ENCODE measurements around the gene SEC22C. TPM values are rescaled to one million over a fixed set of nuclear protein-coding genes. Genes with fewer than 3 reads are reported as not detected.

The SEC22C gene
- polyA plus RNA-seq, 1 donor from 2014 or later: 93.6 TPM

DNA sequence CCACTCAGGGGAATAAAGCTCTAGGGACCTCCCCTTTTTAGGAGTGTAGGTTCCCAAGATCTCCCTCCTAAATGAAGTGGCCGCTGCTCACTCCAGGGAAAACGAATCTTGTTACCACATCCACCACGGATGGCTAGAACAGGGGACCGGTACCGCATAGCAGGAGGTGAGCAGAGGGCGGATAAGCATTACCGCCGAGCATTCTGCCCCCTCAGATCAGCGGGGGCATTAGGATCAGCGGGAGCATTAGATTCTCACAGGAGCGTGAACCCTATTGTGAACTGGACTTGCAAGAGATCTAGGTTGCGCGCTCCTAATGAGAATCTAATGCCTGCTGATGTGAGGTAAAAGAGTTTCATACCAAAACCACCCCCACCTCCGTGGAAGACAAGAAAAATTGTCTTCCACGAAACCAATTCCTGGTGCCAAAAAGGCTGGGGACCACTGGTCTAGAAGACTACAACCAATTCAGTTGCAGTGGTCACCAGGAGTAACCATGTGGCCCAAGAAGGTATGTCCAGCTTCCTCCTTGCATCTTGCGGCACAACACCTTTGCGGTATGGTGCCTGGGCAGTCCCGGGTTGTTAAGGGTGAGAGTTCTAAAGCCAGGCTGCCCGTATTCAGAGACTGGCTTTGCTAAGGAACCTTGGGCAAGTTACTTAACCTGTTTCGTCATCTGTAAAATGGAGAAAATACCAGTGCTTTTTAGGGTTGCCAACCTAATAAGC is 7.8 kb upstream of the SEC22C start:
- Histone ChIP-seq H3K9me3 (ENCODE audit: low read length) (no peaks in the 10 kb centered on the region), H2AFZ (ENCODE audit: low read depth, low read length) (no peak overlapping the region), H3K27me3 (ENCODE audit: insufficient read depth, low read depth, low read length) (no peaks in the 10 kb centered on the region), H3K36me3 (ENCODE audit: insufficient read depth, low read length) (no peaks in the 10 kb centered on the region), H3K9me2 (ENCODE audit: insufficient read depth, low read length) (no peaks in the 10 kb centered on the region), H4K20me1 (ENCODE audit: insufficient read depth) (no peaks in the 10 kb centered on the region), H3K27ac (ENCODE audit: low read length) (peak overlapping the region; percentile 44), H3K9ac (ENCODE audit: low read length) (no peak overlapping the region), H3K79me2 (replicated peaks; ENCODE audit: insufficient read depth, low read length) (peaks cover 12% of the 10 kb centered on the region), H3K4me2 (ENCODE audit: low read length) (no peak overlapping the region), H3F3A (ENCODE audit: insufficient read depth, low read length, poor library complexity, severe bottlenecking) (no peaks in the 10 kb centered on the region), H3K4me3 (ENCODE audit: low read length) (no peak overlapping the region)
- TF ChIP-seq POLR2AphosphoS5 (IDR thresholded peaks at IDR 0.05): no peak
- TF ChIP-seq, protein P1, sequence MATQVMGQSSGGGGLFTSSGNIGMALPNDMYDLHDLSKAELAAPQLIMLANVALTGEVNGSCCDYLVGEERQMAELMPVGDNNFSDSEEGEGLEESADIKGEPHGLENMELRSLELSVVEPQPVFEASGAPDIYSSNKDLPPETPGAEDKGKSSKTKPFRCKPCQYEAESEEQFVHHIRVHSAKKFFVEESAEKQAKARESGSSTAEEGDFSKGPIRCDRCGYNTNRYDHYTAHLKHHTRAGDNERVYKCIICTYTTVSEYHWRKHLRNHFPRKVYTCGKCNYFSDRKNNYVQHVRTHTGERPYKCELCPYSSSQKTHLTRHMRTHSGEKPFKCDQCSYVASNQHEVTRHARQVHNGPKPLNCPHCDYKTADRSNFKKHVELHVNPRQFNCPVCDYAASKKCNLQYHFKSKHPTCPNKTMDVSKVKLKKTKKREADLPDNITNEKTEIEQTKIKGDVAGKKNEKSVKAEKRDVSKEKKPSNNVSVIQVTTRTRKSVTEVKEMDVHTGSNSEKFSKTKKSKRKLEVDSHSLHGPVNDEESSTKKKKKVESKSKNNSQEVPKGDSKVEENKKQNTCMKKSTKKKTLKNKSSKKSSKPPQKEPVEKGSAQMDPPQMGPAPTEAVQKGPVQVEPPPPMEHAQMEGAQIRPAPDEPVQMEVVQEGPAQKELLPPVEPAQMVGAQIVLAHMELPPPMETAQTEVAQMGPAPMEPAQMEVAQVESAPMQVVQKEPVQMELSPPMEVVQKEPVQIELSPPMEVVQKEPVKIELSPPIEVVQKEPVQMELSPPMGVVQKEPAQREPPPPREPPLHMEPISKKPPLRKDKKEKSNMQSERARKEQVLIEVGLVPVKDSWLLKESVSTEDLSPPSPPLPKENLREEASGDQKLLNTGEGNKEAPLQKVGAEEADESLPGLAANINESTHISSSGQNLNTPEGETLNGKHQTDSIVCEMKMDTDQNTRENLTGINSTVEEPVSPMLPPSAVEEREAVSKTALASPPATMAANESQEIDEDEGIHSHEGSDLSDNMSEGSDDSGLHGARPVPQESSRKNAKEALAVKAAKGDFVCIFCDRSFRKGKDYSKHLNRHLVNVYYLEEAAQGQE (IDR thresholded peaks at IDR 0.05; ENCODE audit: borderline replicate concordance): no peak
- TF ChIP-seq SMC3 (conservative IDR thresholded peaks at IDR 0.05; ENCODE audit: poor library complexity): no peak
- no peak for TF ChIP-seq EZH2 (IDR thresholded peaks at IDR 0.05; ENCODE audit: borderline replicate concordance, insufficient read depth, low read length, poor library complexity, severe bottlenecking)
- TF ChIP-seq RAD21 (conservative IDR thresholded peaks at IDR 0.05): no peak
- TF ChIP-seq TAF1 (IDR thresholded peaks at IDR 0.05; ENCODE audit: low read depth): no peak
- TF ChIP-seq MXI1 (conservative IDR thresholded peaks at IDR 0.05; ENCODE audit: poor library complexity, severe bottlenecking): no peak
- no peak for TF ChIP-seq EP300 (conservative IDR thresholded peaks at IDR 0.05; ENCODE audit: poor library complexity, severe bottlenecking)

DNA sequence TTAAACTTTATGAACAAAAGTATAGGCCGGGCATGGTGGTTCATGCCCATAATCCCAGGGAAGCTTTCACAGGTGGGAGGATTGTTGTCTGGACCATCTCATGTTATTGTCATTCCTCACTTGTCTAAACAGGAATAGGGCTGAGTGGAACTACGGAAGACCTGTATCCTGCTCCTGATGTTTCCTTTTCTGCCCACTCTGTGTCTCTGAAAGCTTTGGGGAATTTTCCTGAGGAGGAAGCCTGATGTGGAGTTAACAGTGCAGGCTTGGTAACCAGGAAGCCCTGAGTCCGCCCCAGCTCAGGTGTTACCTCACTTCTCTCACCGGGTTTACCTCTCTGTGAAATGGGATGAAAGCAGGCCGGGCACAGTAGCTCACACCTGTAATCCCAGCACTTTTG is 6.9 kb upstream of the SEC22C start:
- no peak overlapping the region for H2AFZ ChIP-seq (ENCODE audit: low read depth, low read length)
- no peak overlapping the region for H3K4me3 ChIP-seq (ENCODE audit: low read length)
- no peak overlapping the region for H3K4me2 ChIP-seq (ENCODE audit: low read length)
- no peaks in the 10 kb centered on the region for H4K20me1 ChIP-seq (ENCODE audit: insufficient read depth)
- no peak overlapping the region for H3K27ac ChIP-seq (ENCODE audit: low read length)
- no peaks in the 10 kb centered on the region for H3K9me2 ChIP-seq (ENCODE audit: insufficient read depth, low read length)
- H3K9me3 ChIP-seq (ENCODE audit: low read length): no peaks in the 10 kb centered on the region
- no peaks in the 10 kb centered on the region for H3F3A ChIP-seq (ENCODE audit: insufficient read depth, low read length, poor library complexity, severe bottlenecking)
- no peaks in the 10 kb centered on the region for H3K27me3 ChIP-seq (ENCODE audit: insufficient read depth, low read depth, low read length)
- no peak for TF ChIP-seq EP300 (conservative IDR thresholded peaks at IDR 0.05; ENCODE audit: poor library complexity, severe bottlenecking)
- no peak overlapping the region for H3K9ac ChIP-seq (ENCODE audit: low read length)
- peaks cover 12% of the 10 kb centered on the region for H3K79me2 ChIP-seq (replicated peaks; ENCODE audit: insufficient read depth, low read length)
- H3K36me3 ChIP-seq (ENCODE audit: insufficient read depth, low read length): no peaks in the 10 kb centered on the region

DNA sequence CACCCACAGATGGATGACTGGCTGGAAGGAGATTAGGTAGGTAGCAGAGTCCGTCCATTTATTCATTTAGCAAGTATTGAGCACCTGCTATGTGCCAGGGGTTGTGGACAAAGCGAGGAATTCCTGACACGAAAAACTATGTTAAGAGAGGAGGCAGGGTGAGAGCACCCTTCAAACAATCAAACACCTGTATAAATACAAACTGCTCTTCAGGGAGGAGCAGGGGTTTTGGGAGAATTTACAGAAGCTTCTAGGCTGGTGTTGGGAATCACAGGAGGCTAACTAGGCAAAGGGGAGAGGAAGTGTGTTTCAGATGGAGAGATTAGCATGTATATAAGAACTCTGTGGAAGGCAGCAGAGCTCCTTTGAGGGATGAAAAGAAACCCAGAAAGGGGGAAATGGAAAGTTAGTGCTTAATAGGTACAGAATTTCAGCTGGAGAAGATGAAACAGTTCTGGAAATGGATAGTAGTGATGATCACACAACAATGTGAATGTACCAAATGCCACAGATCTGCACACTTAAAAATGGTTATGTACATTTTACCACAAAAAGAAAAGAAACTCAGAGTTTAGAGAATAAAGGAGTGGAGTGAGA is 805 bp upstream of the SEC22C start:
- no peaks in the 10 kb centered on the region for H3K36me3 ChIP-seq (ENCODE audit: insufficient read depth, low read length)
- H3K9me3 ChIP-seq (ENCODE audit: low read length): no peaks in the 10 kb centered on the region
- H3K79me2 ChIP-seq (replicated peaks; ENCODE audit: insufficient read depth, low read length): peaks cover 33% of the 10 kb centered on the region
- peak overlapping the region; percentile 78 for H3K27ac ChIP-seq (ENCODE audit: low read length)
- H3F3A ChIP-seq (ENCODE audit: insufficient read depth, low read length, poor library complexity, severe bottlenecking): no peaks in the 10 kb centered on the region
- TF ChIP-seq, protein P2, sequence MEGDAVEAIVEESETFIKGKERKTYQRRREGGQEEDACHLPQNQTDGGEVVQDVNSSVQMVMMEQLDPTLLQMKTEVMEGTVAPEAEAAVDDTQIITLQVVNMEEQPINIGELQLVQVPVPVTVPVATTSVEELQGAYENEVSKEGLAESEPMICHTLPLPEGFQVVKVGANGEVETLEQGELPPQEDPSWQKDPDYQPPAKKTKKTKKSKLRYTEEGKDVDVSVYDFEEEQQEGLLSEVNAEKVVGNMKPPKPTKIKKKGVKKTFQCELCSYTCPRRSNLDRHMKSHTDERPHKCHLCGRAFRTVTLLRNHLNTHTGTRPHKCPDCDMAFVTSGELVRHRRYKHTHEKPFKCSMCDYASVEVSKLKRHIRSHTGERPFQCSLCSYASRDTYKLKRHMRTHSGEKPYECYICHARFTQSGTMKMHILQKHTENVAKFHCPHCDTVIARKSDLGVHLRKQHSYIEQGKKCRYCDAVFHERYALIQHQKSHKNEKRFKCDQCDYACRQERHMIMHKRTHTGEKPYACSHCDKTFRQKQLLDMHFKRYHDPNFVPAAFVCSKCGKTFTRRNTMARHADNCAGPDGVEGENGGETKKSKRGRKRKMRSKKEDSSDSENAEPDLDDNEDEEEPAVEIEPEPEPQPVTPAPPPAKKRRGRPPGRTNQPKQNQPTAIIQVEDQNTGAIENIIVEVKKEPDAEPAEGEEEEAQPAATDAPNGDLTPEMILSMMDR (IDR thresholded peaks at IDR 0.05; ENCODE audit: poor library complexity, severe bottlenecking): peak; percentile 6
- no peak for TF ChIP-seq EP300 (conservative IDR thresholded peaks at IDR 0.05; ENCODE audit: poor library complexity, severe bottlenecking)
- no peaks in the 10 kb centered on the region for H3K27me3 ChIP-seq (ENCODE audit: insufficient read depth, low read depth, low read length)
- H3K4me2 ChIP-seq (ENCODE audit: low read length): peak overlapping the region; percentile 66
- H4K20me1 ChIP-seq (ENCODE audit: insufficient read depth): no peaks in the 10 kb centered on the region
- H2AFZ ChIP-seq (ENCODE audit: low read depth, low read length): peak overlapping the region; percentile 75
- peak overlapping the region; percentile 89 for H3K4me3 ChIP-seq (ENCODE audit: low read length)
- H3K9ac ChIP-seq (ENCODE audit: low read length): peak overlapping the region; percentile 90
- H3K9me2 ChIP-seq (ENCODE audit: insufficient read depth, low read length): no peaks in the 10 kb centered on the region
